Measurements from ENCODE around the gene TOLLIP. TPM values are rescaled to one million over a fixed set of nuclear protein-coding genes. Genes with fewer than 3 reads are reported as not detected.
"Not testable (repeated sequence)": the region's sequence is repeated elsewhere in the genome, so short reads cannot be mapped to it uniquely, and the experiment has no call there.

Gene TOLLIP
- polyA plus RNA-seq (2011; rRNA removed) (19.7 and 38.3 TPM in 2 replicates), polyA minus RNA-seq (2011; rRNA and poly(A)+ RNA removed) (26.9 and 32.3 TPM in 2 replicates)

GRCh38 chr11:1309498-1310317, at the start of gene TOLLIP:
Gene TOLLIP (minus strand): TSS chr11:1309632. CDS start chr11:1309498, 134 bp downstream.
- CTCF ChIA-PET = interaction anchor here (0.6 to 1.7 kb wide), 3 partner anchors 10 to 563 kb away, joined by 3 to 5 read pairs (median 3); no protein-coding TSS in a partner anchor
- H3K4me3 ChIP-seq (ENCODE audit: low read depth, low read length) = peak within 1 kb of the TSS; percentile 79
- TF ChIP-seq CTCF (IDR thresholded peaks at IDR 0.05; ENCODE audit: insufficient read depth, low read depth, low read length) = peak; percentile 37
- peak; percentile 32 for DNase-seq (ENCODE audit: low read depth)
- POLR2A ChIA-PET = no interaction called here
- peaks cover 7% of the 10 kb centered on the region for H3K36me3 ChIP-seq (ENCODE audit: control insufficient read depth, insufficient read depth, low read length)
- no peaks in the 10 kb centered on the region for H3K27me3 ChIP-seq (ENCODE audit: control insufficient read depth, insufficient read depth, low read length)

- H3K27me3 ChIP-seq (ENCODE audit: control insufficient read depth, insufficient read depth, low read length); H3K4me3 ChIP-seq (ENCODE audit: low read depth, low read length); H3K36me3 ChIP-seq (ENCODE audit: control insufficient read depth, insufficient read depth, low read length); DNase-seq (ENCODE audit: low read depth); CTCF ChIA-PET; POLR2A ChIA-PET: not testable (repeated sequence)
Measured at GRCh38 chr11:1358931-1359330, 49.5 kb upstream of the TOLLIP start.

DNA sequence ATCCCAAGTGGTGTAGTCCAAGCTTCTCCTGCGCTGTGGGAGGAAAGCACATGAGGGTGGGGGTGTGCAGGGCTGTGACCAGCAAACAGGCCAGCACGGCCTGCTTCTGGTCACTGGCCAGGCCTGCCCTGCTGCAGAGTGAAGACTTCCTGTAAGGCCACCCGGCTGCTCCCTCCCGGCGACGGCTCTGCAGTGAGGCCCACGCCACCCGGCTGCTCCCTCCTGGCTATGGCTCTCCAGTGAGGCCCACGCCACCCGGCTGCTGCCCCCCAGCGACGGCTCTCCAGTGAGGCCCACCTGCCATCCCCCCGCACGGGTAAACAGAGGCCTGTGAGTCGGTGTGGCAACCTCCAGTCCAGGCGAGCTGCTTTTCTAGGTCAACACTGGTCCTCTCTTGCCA, 48.9 kb upstream of the TOLLIP start:
- Histone ChIP-seq H3K4me3 (ENCODE audit: low read depth, low read length) (no peak overlapping the region), H3K36me3 (ENCODE audit: control insufficient read depth, insufficient read depth, low read length) (no peaks in the 10 kb centered on the region), H3K27me3 (ENCODE audit: control insufficient read depth, insufficient read depth, low read length) (no peaks in the 10 kb centered on the region)
- no peak for DNase-seq (ENCODE audit: low read depth)
- CTCF ChIA-PET = no interaction called here
- no peak for TF ChIP-seq CTCF (IDR thresholded peaks at IDR 0.05; ENCODE audit: insufficient read depth, low read depth, low read length)
- POLR2A ChIA-PET = no interaction called here

- Histone ChIP-seq H3K4me3 (ENCODE audit: low read depth, low read length) (no peak overlapping the region), H3K36me3 (ENCODE audit: control insufficient read depth, insufficient read depth, low read length) (no peaks in the 10 kb centered on the region), H3K27me3 (ENCODE audit: control insufficient read depth, insufficient read depth, low read length) (no peaks in the 10 kb centered on the region)
- no peak for DNase-seq (ENCODE audit: low read depth)
- CTCF ChIA-PET = no interaction called here
- POLR2A ChIA-PET = no interaction called here
- no peak for TF ChIP-seq CTCF (IDR thresholded peaks at IDR 0.05; ENCODE audit: insufficient read depth, low read depth, low read length)
Measured at GRCh38 chr11:1356478-1356960, 47.1 kb upstream of the TOLLIP start.

GRCh38 chr11:1356007-1356435, 46.6 kb upstream of the TOLLIP start:
- Histone ChIP-seq H3K36me3 (ENCODE audit: control insufficient read depth, insufficient read depth, low read length) (no peaks in the 10 kb centered on the region), H3K27me3 (ENCODE audit: control insufficient read depth, insufficient read depth, low read length) (no peaks in the 10 kb centered on the region), H3K4me3 (ENCODE audit: low read depth, low read length) (no peak overlapping the region)
- no peak for DNase-seq (ENCODE audit: low read depth)
- TF ChIP-seq CTCF (IDR thresholded peaks at IDR 0.05; ENCODE audit: insufficient read depth, low read depth, low read length) = no peak
- CTCF ChIA-PET = interaction anchor here (0.6 kb wide), 1 partner anchor 818 kb away, joined by 3 read pairs; no protein-coding TSS in a partner anchor
- POLR2A ChIA-PET = no interaction called here

Measured in BJ (cell line).